HG03565 (cell line): ENCODE results near the gene LHPP.

Experiments
- ATAC-seq: cut with Tn5 transposase; IDR thresholded peaks from one replicate; pipeline ENCODE4 v1.9.1; 2021; ENCODE audit warnings: mild to moderate bottlenecking, moderate library complexity; ENCODE audit not compliant: unreplicated experiment

Gene LHPP

GRCh38 chr10:124470544-124471434 is 9.2 kb downstream of the LHPP start:
- no peak for ATAC-seq

- ATAC-seq, result no peak
Measured at GRCh38 chr10:124472071-124472470, 10.4 kb downstream of the LHPP start.

GRCh38 chr10:124473070-124473469 is 11.4 kb downstream of the LHPP start:
- no peak for ATAC-seq

- ATAC-seq, result no peak
Measured at GRCh38 chr10:124474514-124475070, 13.0 kb downstream of the LHPP start.

GRCh38 chr10:124476043-124476725 is 14.6 kb downstream of the LHPP start:
- no peak for ATAC-seq

- ATAC-seq, result no peak
Measured at GRCh38 chr10:124477614-124478363, 16.2 kb downstream of the LHPP start.

GRCh38 chr10:124478515-124478914 is 16.9 kb downstream of the LHPP start:
- no peak for ATAC-seq

- no peak for ATAC-seq
Measured at GRCh38 chr10:124480860-124481259, 19.2 kb downstream of the LHPP start.

- no peak for ATAC-seq
Measured at GRCh38 chr10:124481717-124482116, 20.1 kb downstream of the LHPP start.

GRCh38 chr10:124482236-124482800 is 20.7 kb downstream of the LHPP start:
- no peak for ATAC-seq

GRCh38 chr10:124482876-124483275 is 21.3 kb downstream of the LHPP start:
- ATAC-seq, result no peak

- ATAC-seq, result no peak
Measured at GRCh38 chr10:124484031-124484430, 22.4 kb downstream of the LHPP start.

GRCh38 chr10:124484661-124485060 is 23.0 kb downstream of the LHPP start:
- no peak for ATAC-seq

GRCh38 chr10:124486635-124487034 is 25.0 kb downstream of the LHPP start:
- ATAC-seq, result no peak

GRCh38 chr10:124491105-124491504 is 29.5 kb downstream of the LHPP start:
- ATAC-seq, result no peak

GRCh38 chr10:124492266-124492665 is 30.6 kb downstream of the LHPP start:
- no peak for ATAC-seq

- no peak for ATAC-seq
Measured at GRCh38 chr10:124493214-124493882, 31.7 kb downstream of the LHPP start.

- no peak for ATAC-seq
Measured at GRCh38 chr10:124494046-124494807, 32.6 kb downstream of the LHPP start.

GRCh38 chr10:124495162-124495561 is 33.5 kb downstream of the LHPP start:
- ATAC-seq, result no peak

- ATAC-seq, result no peak
Measured at GRCh38 chr10:124495725-124496124, 34.1 kb downstream of the LHPP start.
